Measurements from ENCODE around the gene WIZ. TPM values are rescaled to one million over a fixed set of nuclear protein-coding genes. Genes with fewer than 3 reads are reported as not detected.

WIZ gene
- total and polyA plus RNA-seq, 2 experiments from 2014 or later: 8.9 to 39.5 TPM

DNA sequence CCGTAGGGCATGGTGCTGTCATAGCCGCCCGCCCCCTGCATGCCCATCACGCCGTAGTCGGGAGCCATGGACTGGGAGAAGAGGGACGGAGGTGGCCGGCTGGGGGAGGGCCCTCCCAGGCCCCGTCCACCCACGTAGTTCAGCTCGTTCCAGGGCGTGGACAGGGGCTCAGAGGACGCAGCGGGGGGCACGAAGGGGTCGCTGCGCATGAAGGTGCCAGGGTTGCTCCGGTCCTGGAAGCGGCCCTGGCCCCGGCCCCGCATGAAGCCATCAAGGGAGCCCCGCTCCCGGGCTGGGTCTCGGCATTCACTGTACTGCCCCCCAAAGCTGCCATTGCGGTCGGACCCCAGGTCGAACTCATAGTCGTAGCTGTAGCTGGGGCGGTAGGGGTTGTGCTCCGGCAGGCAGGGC lies 76.9 kb downstream of the WIZ start (continued):
- TF ChIP-seq CTCF (conservative IDR thresholded peaks at IDR 0.05; ENCODE audit: low read depth in 2 of 2) (no peak), ZNF331 (CRISPR knock-in tag; IDR thresholded peaks at IDR 0.05; ENCODE audit: low read depth) (no peak)

GRCh38 chr19:15372470-15372869 lies 77.3 kb downstream of the WIZ start:
- Histone ChIP-seq H3K79me2 (replicated peaks; ENCODE audit: insufficient read depth) (peaks cover 61% of the 10 kb centered on the region), H4K20me1 (replicated peaks; ENCODE audit: insufficient read depth) (peaks cover 28% of the 10 kb centered on the region)
- TF ChIP-seq POLR2AphosphoS5 (IDR thresholded peaks at IDR 0.05; ENCODE audit: low read depth) (no peak), STAT1 (IDR thresholded peaks at IDR 0.05; ENCODE audit: unreplicated experiment) (no peak), CREB1 (CRISPR knock-in tag; IDR thresholded peaks at IDR 0.05; ENCODE audit: low read depth) (no peak), ZNF114 (CRISPR knock-in tag; IDR thresholded peaks at IDR 0.05) (no peak), NANOG (IDR thresholded peaks at IDR 0.05; ENCODE audit: borderline replicate concordance) (no peak), ETS1 (IDR thresholded peaks at IDR 0.05) (no peak), REST (IDR thresholded peaks at IDR 0.05; ENCODE audit: unreplicated experiment) (no peak), CTCF (conservative IDR thresholded peaks at IDR 0.05; ENCODE audit: low read depth in 2 of 2) (no peak), ZNF462 (CRISPR knock-in tag; IDR thresholded peaks at IDR 0.05) (no peak), EZH2phosphoT487 (IDR thresholded peaks at IDR 0.05; ENCODE audit: unreplicated experiment) (no peak)

More at GRCh38 chr19:15372470-15372869, 77.3 kb downstream of the WIZ start:
- Histone ChIP-seq H3K36me3 (ENCODE audit: insufficient read depth) (peaks cover 23% of the 10 kb centered on the region), H3K4me3 (no peak overlapping the region), H3F3A (replicated peaks; ENCODE audit: low read depth) (no peaks in the 10 kb centered on the region), H2AFZ (no peak overlapping the region), H3K4me1 (ENCODE audit: insufficient read depth) (peaks cover 4% of the 10 kb centered on the region; the same call in 1 of the 2 replicates), H3K9me2 (ENCODE audit: insufficient read depth) (no peaks in the 10 kb centered on the region), H3K4me2 (no peak overlapping the region), H3K27ac (ENCODE audit: low read depth) (no peak overlapping the region), H3K27me3 (ENCODE audit: insufficient read depth) (no peaks in the 10 kb centered on the region)
- H3K27ac Mint-ChIP-seq: no peak overlapping the region
- no peaks in the 10 kb centered on the region for H3K9me3 Mint-ChIP-seq
- DNase-seq (ENCODE audit: low spot score) (no peak), ATAC-seq (no peak)
- peaks cover 10% of the 10 kb centered on the region for H3K27me3 Mint-ChIP-seq (ENCODE audit: insufficient read depth, low read depth, poor library complexity)
- peaks cover 59% of the 10 kb centered on the region for H3K36me3 Mint-ChIP-seq (ENCODE audit: low read depth)
- peaks cover 6% of the 10 kb centered on the region for H3K4me1 Mint-ChIP-seq
- H3K4me3 Mint-ChIP-seq: no peak overlapping the region
